ENCODE measurements around the gene STING1.
A peak's percentile ranks its signal among the peaks of the same experiment; 100 is the strongest.
"Not testable (repeated sequence)": the region's sequence is repeated elsewhere in the genome, so short reads cannot be mapped to it uniquely, and the experiment has no call there.

Gene STING1

GRCh38 chr5:139482050-139482889, at the start of gene STING1:
Gene STING1 (minus strand): TSS chr5:139482758. CDS start chr5:139481704, 1,054 bp downstream.
- peak; percentile 91 for DNase-seq (ENCODE audit: low read depth)
- peak within 1 kb of the TSS; percentile 60 for H3K4me3 ChIP-seq (ENCODE audit: low read depth, low read length)

- no peak overlapping the region for H3K4me3 ChIP-seq (ENCODE audit: low read depth, low read length)
- DNase-seq (ENCODE audit: low read depth), result no peak
These were observed 49.2 kb upstream of the STING1 start for GRCh38 chr5:139531772-139532169.

GRCh38 chr5:139530079-139530478, 47.5 kb upstream of the STING1 start:
- H3K4me3 ChIP-seq (ENCODE audit: low read depth, low read length); DNase-seq (ENCODE audit: low read depth): not testable (repeated sequence)

GRCh38 chr5:139528695-139529094, 46.1 kb upstream of the STING1 start:
- not testable (repeated sequence) for H3K4me3 ChIP-seq (ENCODE audit: low read depth, low read length); DNase-seq (ENCODE audit: low read depth)

- not testable (repeated sequence) for DNase-seq (ENCODE audit: low read depth); H3K4me3 ChIP-seq (ENCODE audit: low read depth, low read length)
These were observed 45.4 kb upstream of the STING1 start for GRCh38 chr5:139527896-139528467.

GRCh38 chr5:139527090-139527470, 44.5 kb upstream of the STING1 start:
- H3K4me3 ChIP-seq (ENCODE audit: low read depth, low read length), result not testable (repeated sequence)

GRCh38 chr5:139526309-139527089, 43.9 kb upstream of the STING1 start:
- not testable (repeated sequence) for DNase-seq (ENCODE audit: low read depth); H3K4me3 ChIP-seq (ENCODE audit: low read depth, low read length)

More at GRCh38 chr5:139527090-139527470, 44.5 kb upstream of the STING1 start:
- not testable (repeated sequence) for DNase-seq (ENCODE audit: low read depth)

- DNase-seq (ENCODE audit: low read depth), result not testable (repeated sequence)
These were observed 43.2 kb upstream of the STING1 start for GRCh38 chr5:139525586-139526308.

GRCh38 chr5:139524940-139525585, 42.5 kb upstream of the STING1 start:
- DNase-seq (ENCODE audit: low read depth), result no peak
- H3K4me3 ChIP-seq (ENCODE audit: low read depth, low read length), result no peak overlapping the region

More at GRCh38 chr5:139525586-139526308, 43.2 kb upstream of the STING1 start:
- H3K4me3 ChIP-seq (ENCODE audit: low read depth, low read length), result not testable (repeated sequence)

GRCh38 chr5:139524446-139524845, 41.9 kb upstream of the STING1 start:
- H3K4me3 ChIP-seq (ENCODE audit: low read depth, low read length), result no peak overlapping the region
- no peak for DNase-seq (ENCODE audit: low read depth)

GRCh38 chr5:139523635-139524445, 41.3 kb upstream of the STING1 start:
- H3K4me3 ChIP-seq (ENCODE audit: low read depth, low read length), result no peak overlapping the region
- peak; percentile 37 for DNase-seq (ENCODE audit: low read depth)

- H3K4me3 ChIP-seq (ENCODE audit: low read depth, low read length), result peak overlapping the region; percentile 53
- peak; percentile 33 for DNase-seq (ENCODE audit: low read depth)
These were observed 35.4 kb upstream of the STING1 start for GRCh38 chr5:139517683-139518564.

- no peak overlapping the region for H3K4me3 ChIP-seq (ENCODE audit: low read depth, low read length)
- DNase-seq (ENCODE audit: low read depth), result no peak
These were observed 31.9 kb upstream of the STING1 start for GRCh38 chr5:139514486-139514856.

GRCh38 chr5:139513852-139514485, 31.4 kb upstream of the STING1 start:
- H3K4me3 ChIP-seq (ENCODE audit: low read depth, low read length), result no peak overlapping the region
- no peak for DNase-seq (ENCODE audit: low read depth)

GRCh38 chr5:139513434-139513833, 30.9 kb upstream of the STING1 start:
- DNase-seq (ENCODE audit: low read depth), result peak; percentile 31
- not testable (repeated sequence) for H3K4me3 ChIP-seq (ENCODE audit: low read depth, low read length)

- no peak for DNase-seq (ENCODE audit: low read depth)
- H3K4me3 ChIP-seq (ENCODE audit: low read depth, low read length), result no peak overlapping the region
These were observed 30.3 kb upstream of the STING1 start for GRCh38 chr5:139512786-139513390.

Measured in skeletal muscle cell (primary cell).